GM21576 (cell line): ENCODE data around the gene DUSP22.

Experiments
- ATAC-seq: cut with Tn5 transposase; IDR thresholded peaks from one replicate; pipeline ENCODE4 v1.9.1; 2021; ENCODE audit warnings: mild to moderate bottlenecking, moderate library complexity; ENCODE audit not compliant: unreplicated experiment

Gene DUSP22

GRCh38 chr6:296151-297122 is 4.2 kb downstream of the DUSP22 start:
- peak; percentile 18 for ATAC-seq

GRCh38 chr6:297571-298232 is 5.4 kb downstream of the DUSP22 start:
- no peak for ATAC-seq

GRCh38 chr6:298233-299103 is 6.2 kb downstream of the DUSP22 start:
- peak; percentile 25 for ATAC-seq

- no peak for ATAC-seq
Observed at GRCh38 chr6:299104-299980, 7.1 kb downstream of the DUSP22 start.

- no peak for ATAC-seq
Observed at GRCh38 chr6:300026-300425, 7.7 kb downstream of the DUSP22 start.

- ATAC-seq: no peak
Observed at GRCh38 chr6:300494-301198, 8.4 kb downstream of the DUSP22 start.

- ATAC-seq: no peak
Observed at GRCh38 chr6:301526-301925, 9.2 kb downstream of the DUSP22 start.

- ATAC-seq: no peak
Observed at GRCh38 chr6:301929-302705, 9.8 kb downstream of the DUSP22 start.

- no peak for ATAC-seq
Observed at GRCh38 chr6:302760-303159, 10.5 kb downstream of the DUSP22 start.

- no peak for ATAC-seq
Observed at GRCh38 chr6:303263-303662, 11.0 kb downstream of the DUSP22 start.

GRCh38 chr6:303948-304558 is 11.8 kb downstream of the DUSP22 start:
- no peak for ATAC-seq

- ATAC-seq: no peak
Observed at GRCh38 chr6:304833-305370, 12.6 kb downstream of the DUSP22 start.

GRCh38 chr6:305371-306206 is 13.3 kb downstream of the DUSP22 start:
- peak; percentile 77 for ATAC-seq

- ATAC-seq: no peak
Observed at GRCh38 chr6:306641-307061, 14.4 kb downstream of the DUSP22 start.

- no peak for ATAC-seq
Observed at GRCh38 chr6:307065-307814, 15.0 kb downstream of the DUSP22 start.

GRCh38 chr6:307874-308273 is 15.6 kb downstream of the DUSP22 start:
- ATAC-seq: no peak
